ENCODE results near the gene GALNT9.

Gene GALNT9

DNA sequence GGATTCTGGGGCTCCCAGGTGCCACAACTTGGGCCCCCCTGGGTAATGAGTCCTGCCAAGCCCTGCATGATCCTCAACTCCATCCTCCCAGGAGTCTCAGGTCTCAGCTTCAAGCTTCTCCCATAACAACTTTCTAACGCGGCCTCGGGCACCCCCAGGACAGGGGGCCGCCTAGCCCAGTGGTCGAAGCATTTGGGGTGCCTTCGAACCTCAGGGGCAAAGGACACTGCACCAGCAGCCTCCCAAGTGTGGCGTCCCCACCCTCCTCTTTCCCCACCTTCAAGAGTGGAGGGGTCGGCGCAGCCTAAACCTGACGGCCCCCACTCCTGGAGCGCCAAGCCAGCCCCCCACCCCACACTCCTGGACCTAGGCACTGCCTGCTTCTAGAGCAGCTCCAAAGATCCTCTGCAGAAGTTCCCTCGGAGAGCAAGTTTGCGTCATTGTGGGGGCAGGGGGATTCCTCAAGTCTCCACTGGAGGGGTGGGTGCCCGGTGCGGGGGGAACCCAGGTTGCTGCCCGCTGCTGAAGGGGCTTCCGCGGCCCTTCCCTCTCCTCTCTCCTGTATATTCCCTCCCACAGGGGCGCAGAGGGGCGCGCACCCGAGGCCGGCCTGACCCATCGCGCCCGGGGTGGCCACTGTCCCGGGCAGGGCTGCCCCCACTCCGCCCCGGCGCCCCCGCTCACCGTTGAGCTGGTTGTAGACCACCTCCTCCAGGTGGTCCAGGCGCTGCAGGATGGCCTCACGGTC lies 933 bp downstream of the GALNT9 start:
- DNase-seq (ENCODE audit: insufficient read length, low spot score): no peak
- no peak for FAIRE-seq
- TF ChIP-seq, protein P1, sequence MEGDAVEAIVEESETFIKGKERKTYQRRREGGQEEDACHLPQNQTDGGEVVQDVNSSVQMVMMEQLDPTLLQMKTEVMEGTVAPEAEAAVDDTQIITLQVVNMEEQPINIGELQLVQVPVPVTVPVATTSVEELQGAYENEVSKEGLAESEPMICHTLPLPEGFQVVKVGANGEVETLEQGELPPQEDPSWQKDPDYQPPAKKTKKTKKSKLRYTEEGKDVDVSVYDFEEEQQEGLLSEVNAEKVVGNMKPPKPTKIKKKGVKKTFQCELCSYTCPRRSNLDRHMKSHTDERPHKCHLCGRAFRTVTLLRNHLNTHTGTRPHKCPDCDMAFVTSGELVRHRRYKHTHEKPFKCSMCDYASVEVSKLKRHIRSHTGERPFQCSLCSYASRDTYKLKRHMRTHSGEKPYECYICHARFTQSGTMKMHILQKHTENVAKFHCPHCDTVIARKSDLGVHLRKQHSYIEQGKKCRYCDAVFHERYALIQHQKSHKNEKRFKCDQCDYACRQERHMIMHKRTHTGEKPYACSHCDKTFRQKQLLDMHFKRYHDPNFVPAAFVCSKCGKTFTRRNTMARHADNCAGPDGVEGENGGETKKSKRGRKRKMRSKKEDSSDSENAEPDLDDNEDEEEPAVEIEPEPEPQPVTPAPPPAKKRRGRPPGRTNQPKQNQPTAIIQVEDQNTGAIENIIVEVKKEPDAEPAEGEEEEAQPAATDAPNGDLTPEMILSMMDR (IDR thresholded peaks at IDR 0.05; ENCODE audit: insufficient read depth, missing control alignments): no peak

DNA sequence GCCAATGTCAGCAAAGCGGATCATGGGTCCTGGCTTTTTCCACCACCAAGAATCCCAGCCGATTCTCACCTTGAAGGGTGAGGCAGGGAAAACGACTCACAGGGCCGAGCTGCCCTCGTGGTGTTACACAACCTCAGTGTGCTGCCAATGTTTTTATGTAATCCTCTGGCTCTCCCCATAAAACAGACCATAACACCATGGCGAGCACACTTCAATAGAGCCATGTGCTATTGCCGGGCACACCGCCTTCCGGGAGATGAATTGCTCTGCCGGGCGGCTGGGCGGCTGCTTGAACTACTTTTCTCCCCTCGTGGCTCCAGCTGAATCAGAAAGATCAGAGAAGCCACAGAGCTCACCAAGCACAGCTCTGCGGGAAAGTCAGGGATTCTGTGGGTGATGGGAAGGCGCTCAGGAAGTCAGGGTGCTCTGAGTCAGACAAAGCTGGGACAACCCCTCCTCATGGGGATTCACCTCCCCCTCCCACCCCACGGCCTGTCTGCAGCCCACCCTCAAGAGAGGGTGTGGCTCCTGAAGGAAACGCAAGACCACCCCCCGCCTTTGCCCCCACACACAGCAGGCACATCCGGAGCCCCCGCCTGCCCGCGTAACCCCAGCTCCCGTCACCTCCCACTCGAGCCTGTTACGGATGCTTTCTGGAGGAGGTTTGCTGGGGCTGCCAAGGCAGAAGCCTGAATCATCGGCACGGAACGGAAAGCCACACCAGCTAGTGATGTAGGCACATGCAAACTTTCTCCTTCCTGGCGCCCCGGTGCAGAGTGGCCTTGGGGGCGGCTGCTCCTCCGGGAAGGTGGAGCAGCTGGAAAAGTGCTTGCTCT lies 1.8 kb downstream of the GALNT9 start:
- DNase-seq (ENCODE audit: insufficient read length, low spot score) (no peak), FAIRE-seq (no peak)
- TF ChIP-seq, protein P1 (IDR thresholded peaks at IDR 0.05; ENCODE audit: insufficient read depth, missing control alignments): no peak

DNA sequence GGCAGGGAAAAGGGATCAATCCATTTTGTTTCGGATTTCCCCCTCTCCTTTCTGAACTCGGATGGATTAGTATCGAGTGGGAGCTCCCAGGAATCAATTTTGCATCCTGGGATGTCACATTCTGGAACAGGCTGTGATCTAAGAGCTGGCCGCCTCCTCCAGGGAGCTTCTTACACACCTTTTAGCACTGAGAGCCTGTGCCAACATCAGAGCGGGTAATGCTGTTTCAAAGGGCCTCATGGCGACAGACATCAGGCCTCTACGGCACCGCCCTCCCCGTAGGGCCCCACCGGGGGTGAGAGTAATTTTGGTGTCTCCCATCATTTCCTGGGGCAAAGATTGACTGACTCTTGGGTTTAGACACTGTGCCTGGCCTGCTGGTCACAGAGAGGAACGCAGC lies 2.7 kb downstream of the GALNT9 start:
- TF ChIP-seq, protein P1 (IDR thresholded peaks at IDR 0.05; ENCODE audit: insufficient read depth, missing control alignments): no peak
- FAIRE-seq: no peak
- DNase-seq (ENCODE audit: insufficient read length, low spot score): no peak

DNA sequence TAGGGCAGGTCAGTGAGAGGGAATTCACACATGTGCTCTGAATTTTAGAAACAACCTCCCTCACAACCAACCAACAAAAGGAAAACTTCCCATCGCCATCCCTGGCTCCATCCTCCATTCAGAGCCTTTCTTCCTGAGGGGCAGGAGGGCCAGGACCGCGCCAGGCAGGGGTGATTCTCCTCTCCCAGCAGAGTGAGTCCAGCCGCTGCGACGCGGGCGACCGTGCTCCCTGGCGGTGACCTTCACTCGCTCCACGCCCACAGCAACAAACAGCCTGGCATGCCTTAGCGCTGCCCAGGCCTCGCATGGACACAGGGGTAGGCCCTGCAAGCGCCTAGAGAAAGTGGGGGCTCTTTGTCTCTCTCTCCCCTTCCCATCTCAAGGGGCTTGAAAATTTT lies 3.7 kb downstream of the GALNT9 start:
- DNase-seq (ENCODE audit: insufficient read length, low spot score) (no peak), FAIRE-seq (no peak)
- TF ChIP-seq, protein P1 (IDR thresholded peaks at IDR 0.05; ENCODE audit: insufficient read depth, missing control alignments): no peak

DNA sequence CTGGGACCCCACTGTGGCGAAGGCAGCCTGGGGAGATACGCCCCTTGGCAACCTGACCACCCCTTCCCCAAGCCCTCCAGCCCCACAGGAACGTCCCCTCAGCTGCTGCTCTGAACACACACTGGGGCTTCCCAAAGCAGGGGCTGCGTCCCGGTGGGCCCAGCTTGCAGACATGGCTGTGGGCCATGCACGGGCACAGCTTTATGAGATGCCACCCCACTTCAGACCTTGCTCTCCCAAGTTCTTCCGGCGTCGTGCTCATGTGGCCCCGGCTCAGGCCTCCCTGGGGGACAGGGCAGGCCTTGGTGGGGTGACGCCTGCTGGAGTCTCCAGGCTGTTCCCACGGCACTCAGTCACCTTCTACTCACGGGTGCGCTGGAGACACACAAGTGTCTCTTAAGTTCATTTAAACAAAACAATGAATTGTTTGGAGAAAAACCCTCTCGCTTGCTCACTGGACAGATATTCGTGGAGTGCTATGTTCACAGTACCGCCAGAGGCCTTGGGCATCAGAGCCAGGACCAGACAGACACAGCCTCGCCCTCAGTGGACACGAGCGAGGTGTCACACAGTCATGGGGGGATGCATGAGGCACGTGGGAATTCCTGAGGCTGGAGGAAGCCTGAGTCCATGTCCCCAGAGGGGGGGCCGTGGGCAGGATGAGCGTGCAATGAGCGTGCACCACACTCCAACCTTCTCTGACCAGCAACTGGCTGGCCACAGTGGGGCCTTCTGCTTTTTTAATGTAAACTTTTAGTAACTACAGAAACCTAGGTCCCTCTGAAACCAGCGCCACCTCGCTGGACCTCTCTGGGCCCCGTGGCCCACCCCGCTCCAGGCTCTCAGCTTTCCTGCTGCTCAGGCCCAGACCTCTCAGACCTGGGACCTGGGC lies 4.3 kb downstream of the GALNT9 start:
- TF ChIP-seq, protein P1 (IDR thresholded peaks at IDR 0.05; ENCODE audit: insufficient read depth, missing control alignments): no peak
- DNase-seq (ENCODE audit: insufficient read length, low spot score) (no peak), FAIRE-seq (no peak)

DNA sequence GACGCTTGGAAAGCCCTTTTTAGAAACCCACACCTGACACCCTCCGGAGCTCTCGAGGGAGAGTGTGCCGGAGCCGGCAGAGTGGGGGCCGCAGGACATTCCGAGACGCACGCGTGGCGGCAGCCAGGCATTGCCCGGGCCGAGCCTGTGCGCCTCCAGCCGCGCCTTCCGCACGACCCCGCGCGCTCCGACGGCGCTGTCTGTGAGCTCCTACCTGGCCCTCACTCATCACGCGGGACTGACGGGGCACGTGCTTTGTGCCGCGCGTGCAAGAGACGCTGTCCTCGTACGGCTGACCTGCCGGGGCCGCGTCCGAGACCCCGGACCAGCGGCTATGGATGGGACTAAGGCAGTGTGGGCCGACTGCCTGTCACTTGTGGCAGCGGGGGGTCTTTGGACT lies 5.2 kb downstream of the GALNT9 start:
- DNase-seq (ENCODE audit: insufficient read length, low spot score) (no peak), FAIRE-seq (no peak)
- TF ChIP-seq, protein P1 (IDR thresholded peaks at IDR 0.05; ENCODE audit: insufficient read depth, missing control alignments): no peak
